H9 (cell line): ENCODE results near the gene CBLIF. TPM values are rescaled to one million over a fixed set of nuclear protein-coding genes. Genes with fewer than 3 reads are reported as not detected.

Experiments used
- DNase-seq: peaks from one replicate; pipeline ENCODE4 v3.0.0-alpha.2; 2017
- H2AFZ ChIP-seq: one replicate; pipeline ENCODE4 v1.6.1; 2013; ENCODE audit warnings: mild to moderate bottlenecking, low read length, control low read depth, moderate library complexity
- H2AK5ac ChIP-seq: 2 replicates; pipeline ENCODE4 v1.6.1; 2013; ENCODE audit warnings: low read length, control low read depth, mixed read lengths; ENCODE audit not compliant: insufficient read length
- H2BK120ac ChIP-seq: one replicate; pipeline ENCODE4 v1.6.1; 2013; ENCODE audit warnings: low read depth, mild to moderate bottlenecking, low read length, control low read depth, inconsistent platforms; ENCODE audit not compliant: poor library complexity, severe bottlenecking
- H2BK12ac ChIP-seq: 2 replicates; pipeline ENCODE4 v1.6.1; 2013; ENCODE audit warnings: low read length, control low read depth, mixed read lengths, low read depth; ENCODE audit not compliant: insufficient read length
- H2BK15ac ChIP-seq: 2 replicates; pipeline ENCODE4 v1.6.1; 2013; ENCODE audit warnings: low read depth, low read length, control low read depth
- H2BK20ac ChIP-seq: one replicate; pipeline ENCODE4 v1.6.1; 2013; ENCODE audit warnings: low read depth, mild to moderate bottlenecking, low read length, control low read depth, inconsistent platforms; ENCODE audit not compliant: poor library complexity, severe bottlenecking
- H2BK5ac ChIP-seq: 2 replicates; pipeline ENCODE4 v1.6.1; 2013; ENCODE audit warnings: low read length, control low read depth, mixed read lengths; ENCODE audit not compliant: insufficient read length
- H3K14ac ChIP-seq: 2 replicates; pipeline ENCODE4 v1.6.1; 2013; ENCODE audit warnings: low read length, control low read depth; ENCODE audit not compliant: insufficient read depth
- H3K18ac ChIP-seq: 2 replicates; pipeline ENCODE4 v1.6.1; 2013; ENCODE audit warnings: low read depth, mild to moderate bottlenecking, mixed read lengths, low read length, control low read depth; ENCODE audit not compliant: insufficient read length
- H3K23ac ChIP-seq: 2 replicates; pipeline ENCODE4 v1.6.1; 2013; ENCODE audit warnings: low read length, control low read depth, mixed read lengths, low read depth; ENCODE audit not compliant: insufficient read length
- H3K23me2 ChIP-seq: 2 replicates; pipeline ENCODE4 v1.6.1; 2013; ENCODE audit warnings: low read depth, mild to moderate bottlenecking, mixed read lengths, low read length, control low read depth; ENCODE audit not compliant: insufficient read length, poor library complexity, severe bottlenecking
- H3K27ac ChIP-seq: 2 replicates; pipeline ENCODE4 v1.5.1; 2013; ENCODE audit warnings: low read length, control low read depth, mixed read lengths, low read depth; ENCODE audit not compliant: insufficient read length
- H3K27me3 ChIP-seq: 2 replicates; pipeline ENCODE4 v1.6.1; 2013; ENCODE audit warnings: low read length, control low read depth, inconsistent platforms; ENCODE audit not compliant: insufficient read depth
- H3K4ac ChIP-seq: 2 replicates; pipeline ENCODE4 v1.6.1; 2013; ENCODE audit warnings: low read depth, mild to moderate bottlenecking, control low read depth, inconsistent platforms, low read length, moderate library complexity
- H3K4me1 ChIP-seq: 2 replicates; pipeline ENCODE4 v1.6.1; 2013; ENCODE audit warnings: low read length, control low read depth, inconsistent platforms; ENCODE audit not compliant: insufficient read depth
- H3K4me2 ChIP-seq: 2 replicates; pipeline ENCODE4 v1.6.1; 2013; ENCODE audit warnings: low read length, control low read depth, mixed read lengths; ENCODE audit not compliant: insufficient read length, insufficient read depth
- H3K56ac ChIP-seq: 2 replicates; pipeline ENCODE4 v1.6.1; 2013; ENCODE audit warnings: low read depth, mild to moderate bottlenecking, mixed read lengths, low read length, control low read depth; ENCODE audit not compliant: insufficient read length
- H3K79me1 ChIP-seq: 2 replicates; pipeline ENCODE4 v1.6.1; 2013; ENCODE audit warnings: low read depth, mild to moderate bottlenecking, moderate library complexity, low read length, control low read depth, inconsistent platforms; ENCODE audit not compliant: insufficient read depth, poor library complexity, severe bottlenecking
- H3K79me2 ChIP-seq: 2 replicates; pipeline ENCODE4 v1.6.1; 2013; ENCODE audit warnings: low read length, control low read depth, inconsistent platforms; ENCODE audit not compliant: insufficient read depth
- H3K9ac ChIP-seq: 2 replicates; pipeline ENCODE4 v1.6.1; 2013; ENCODE audit warnings: low read length, control low read depth, mixed read lengths; ENCODE audit not compliant: insufficient read length; ENCODE audit errors: extremely low read depth
- H3K9me3 ChIP-seq: one replicate; pipeline ENCODE4 v1.6.1; 2013; ENCODE audit warnings: low read depth, low read length, inconsistent platforms; ENCODE audit not compliant: control insufficient read depth
- H3T11ph ChIP-seq: one replicate; pipeline ENCODE4 v1.6.1; 2013; ENCODE audit warnings: mild to moderate bottlenecking, low read length, control low read depth, inconsistent platforms
- H4K20me1 ChIP-seq: one replicate; pipeline ENCODE4 v1.6.1; 2013; ENCODE audit not compliant: control insufficient read depth, insufficient read length, insufficient read depth
- H4K5ac ChIP-seq: 2 replicates; pipeline ENCODE4 v1.6.1; 2013; ENCODE audit warnings: low read depth, mild to moderate bottlenecking, mixed read lengths, low read length, control low read depth; ENCODE audit not compliant: insufficient read length
- H4K8ac ChIP-seq: replicated peaks from 2 replicates; pipeline ENCODE4 v1.6.1; 2013; ENCODE audit warnings: low read length, control low read depth, mixed read lengths, low read depth; ENCODE audit not compliant: insufficient read length
- H4K91ac ChIP-seq: 2 replicates; pipeline ENCODE4 v1.6.1; 2013; ENCODE audit warnings: low read depth, mild to moderate bottlenecking, moderate library complexity, mixed read lengths, low read length, control low read depth; ENCODE audit not compliant: insufficient read length
- H3K27ac Mint-ChIP-seq, 3 experiments: 2 replicates in 2 of 3; 3 replicates in 1 of 3; pipeline ENCODE4 v1.8.0; 2020 to 2021; ENCODE audit warnings: mixed read lengths in 3 of 3, mild to moderate bottlenecking in 1 of 3, moderate library complexity in 1 of 3
- H3K27me3 Mint-ChIP-seq: 2 replicates; pipeline ENCODE4 v1.8.0; 2021; ENCODE audit warnings: low read depth, mild to moderate bottlenecking, moderate library complexity, mixed read lengths
- H3K36me3 Mint-ChIP-seq, 3 experiments: 2 replicates in 2 of 3; 3 replicates in 1 of 3; pipeline ENCODE4 v1.8.0; 2020 to 2021; ENCODE audit warnings: low read depth in 3 of 3, mixed read lengths in 3 of 3; ENCODE audit not compliant: insufficient read depth in 1 of 3
- H3K4me1 Mint-ChIP-seq, 2 experiments: 2 replicates each; pipeline ENCODE4 v1.8.0; 2020; ENCODE audit warnings: mixed read lengths in 2 of 2
- H3K4me3 Mint-ChIP-seq, 2 experiments: 2 replicates in 1 of 2; 3 replicates in 1 of 2; pipeline ENCODE4 v1.8.0; 2020 to 2021; ENCODE audit warnings: mild to moderate bottlenecking in 2 of 2, mixed read lengths in 2 of 2, moderate library complexity in 1 of 2
- H3K9me3 Mint-ChIP-seq, 2 experiments: 2 replicates in 1 of 2; 3 replicates in 1 of 2; pipeline ENCODE4 v1.8.0; 2020; ENCODE audit warnings: mild to moderate bottlenecking in 2 of 2, mixed read lengths in 2 of 2, moderate library complexity in 1 of 2
- total RNA-seq: library from RNA; stranded (reverse); gene quantifications from 2 replicates; pipeline ENCODE4 v1.2.1, GENCODE V29; 2021
- TF ChIP-seq, protein P1 (sequence below): fragments of 200-600 bp; sonication (generic); conservative IDR thresholded peaks from 3 replicates; pipeline ENCODE4 v1.8.0; 2021; ENCODE audit warnings: antibody characterized with exemption, mild to moderate bottlenecking

CBLIF gene
- total RNA-seq, 1 experiment from 2014 or later, result not detected

DNA sequence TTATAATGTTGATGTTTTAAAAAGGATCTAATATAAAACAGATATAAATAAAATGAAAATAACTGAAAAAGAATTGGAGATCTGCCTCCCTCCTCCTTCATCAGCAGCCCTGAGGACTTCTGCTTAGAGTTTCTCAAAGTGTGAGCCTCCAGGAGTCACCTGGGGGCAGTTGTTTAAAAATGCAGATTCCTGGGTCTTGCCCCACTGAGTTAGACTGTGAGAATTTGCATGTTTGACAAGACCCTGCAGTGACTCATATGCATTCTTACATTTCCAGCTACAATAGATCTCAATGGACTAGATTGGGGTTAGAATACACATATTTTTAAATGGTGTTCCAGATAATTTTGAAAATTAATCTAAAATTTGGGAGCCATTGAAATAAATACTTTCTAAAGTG is 32.5 kb upstream of the CBLIF start:
- H3K56ac ChIP-seq, result no peak overlapping the region
- H3K18ac ChIP-seq, result no peak overlapping the region
- H3K27ac ChIP-seq, result no peak overlapping the region
- peaks cover 2% of the 10 kb centered on the region; the same call in 1 of the 2 replicates for H3K4me1 ChIP-seq
- TF ChIP-seq, protein P1, sequence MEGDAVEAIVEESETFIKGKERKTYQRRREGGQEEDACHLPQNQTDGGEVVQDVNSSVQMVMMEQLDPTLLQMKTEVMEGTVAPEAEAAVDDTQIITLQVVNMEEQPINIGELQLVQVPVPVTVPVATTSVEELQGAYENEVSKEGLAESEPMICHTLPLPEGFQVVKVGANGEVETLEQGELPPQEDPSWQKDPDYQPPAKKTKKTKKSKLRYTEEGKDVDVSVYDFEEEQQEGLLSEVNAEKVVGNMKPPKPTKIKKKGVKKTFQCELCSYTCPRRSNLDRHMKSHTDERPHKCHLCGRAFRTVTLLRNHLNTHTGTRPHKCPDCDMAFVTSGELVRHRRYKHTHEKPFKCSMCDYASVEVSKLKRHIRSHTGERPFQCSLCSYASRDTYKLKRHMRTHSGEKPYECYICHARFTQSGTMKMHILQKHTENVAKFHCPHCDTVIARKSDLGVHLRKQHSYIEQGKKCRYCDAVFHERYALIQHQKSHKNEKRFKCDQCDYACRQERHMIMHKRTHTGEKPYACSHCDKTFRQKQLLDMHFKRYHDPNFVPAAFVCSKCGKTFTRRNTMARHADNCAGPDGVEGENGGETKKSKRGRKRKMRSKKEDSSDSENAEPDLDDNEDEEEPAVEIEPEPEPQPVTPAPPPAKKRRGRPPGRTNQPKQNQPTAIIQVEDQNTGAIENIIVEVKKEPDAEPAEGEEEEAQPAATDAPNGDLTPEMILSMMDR, result no peak
- Mint-ChIP-seq H3K9me3 (no peaks in the 10 kb centered on the region), H3K4me3 (no peak overlapping the region), H3K36me3 (no peaks in the 10 kb centered on the region), H3K27ac (no peak overlapping the region), H3K4me1 (peaks cover 16 to 18% of the 10 kb centered on the region in 2 experiments), H3K27me3 (no peaks in the 10 kb centered on the region)
- H3K4ac ChIP-seq, result no peak overlapping the region
- H2AFZ ChIP-seq, result no peak overlapping the region
- H2BK120ac ChIP-seq, result no peak overlapping the region
- no peak overlapping the region for H2BK5ac ChIP-seq
- H4K8ac ChIP-seq, result no peak overlapping the region
- H3K79me1 ChIP-seq, result no peaks in the 10 kb centered on the region
- no peak overlapping the region for H4K5ac ChIP-seq
- no peak overlapping the region for H3T11ph ChIP-seq
- no peaks in the 10 kb centered on the region for H4K20me1 ChIP-seq
- no peak overlapping the region for H4K91ac ChIP-seq
- DNase-seq, result no peak
- no peaks in the 10 kb centered on the region for H3K27me3 ChIP-seq
- H2BK20ac ChIP-seq, result no peak overlapping the region
- H3K9me3 ChIP-seq, result no peaks in the 10 kb centered on the region
- no peak overlapping the region for H3K4me2 ChIP-seq
- H3K79me2 ChIP-seq, result no peaks in the 10 kb centered on the region
- no peaks in the 10 kb centered on the region for H3K23me2 ChIP-seq
- no peak overlapping the region for H2BK15ac ChIP-seq
- no peak overlapping the region for H3K23ac ChIP-seq
- no peak overlapping the region for H2BK12ac ChIP-seq
- no peak overlapping the region for H3K9ac ChIP-seq
- no peak overlapping the region for H2AK5ac ChIP-seq
- H3K14ac ChIP-seq, result no peak overlapping the region
